GM10248 (cell line): Measurements from ENCODE around the gene NAP1L1.

ENCODE experiments used
- CTCF ChIA-PET: fragments of 300-600 bp; sonication (Branson Sonifier 250); formaldehyde crosslinking; extraction: SDS; loops from one replicate; lab custom pipeline; 2021; ENCODE audit warnings: antibody characterized with exemption; lab: Yijun Ruan, JAX
- POLR2A ChIA-PET: fragments of 350-650 bp; sonication (Branson Sonifier 250); formaldehyde crosslinking; extraction: SDS; loops from one replicate; lab custom pipeline; 2020; ENCODE audit warnings: antibody characterized with exemption; lab: Yijun Ruan, JAX
- DNase-seq: peaks from one replicate; pipeline ENCODE4 v3.0.0; 2012; ENCODE audit errors: extremely low spot score
- TF ChIP-seq, protein P1 (sequence below): IDR thresholded peaks from 2 replicates; pipeline ENCODE4 v1.5.1; 2012; ENCODE audit warnings: mild to moderate bottlenecking, low read depth; ENCODE audit errors: extremely low read depth, missing control alignments, control extremely low read depth

Gene NAP1L1

DNA sequence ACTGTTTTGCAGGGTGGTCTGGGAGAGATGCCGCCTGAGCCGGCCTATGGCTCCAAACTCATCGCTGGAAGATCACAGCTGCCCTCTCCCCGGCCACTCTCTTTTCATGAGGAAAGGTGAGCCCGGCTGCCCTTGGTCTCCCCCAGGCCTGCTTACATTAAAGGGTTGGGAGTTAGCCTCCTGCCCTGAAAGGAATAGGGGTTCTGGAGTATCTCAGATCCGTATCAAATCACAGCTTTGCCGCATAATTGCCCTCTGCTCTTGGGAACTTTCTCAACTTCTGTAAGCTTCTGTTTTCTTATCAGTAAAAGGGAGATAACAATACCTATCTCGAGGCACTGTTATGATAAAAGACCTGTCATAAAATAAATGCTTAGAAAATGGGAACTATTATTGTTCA, 70.5 kb downstream of the NAP1L1 start:
- POLR2A ChIA-PET = interaction anchor here (2.9 kb wide), 1 partner anchor 17 kb away, joined by 10 read pairs; the partner anchor contains the start of gene PHLDA1
- no peak for DNase-seq
- TF ChIP-seq, protein P1, sequence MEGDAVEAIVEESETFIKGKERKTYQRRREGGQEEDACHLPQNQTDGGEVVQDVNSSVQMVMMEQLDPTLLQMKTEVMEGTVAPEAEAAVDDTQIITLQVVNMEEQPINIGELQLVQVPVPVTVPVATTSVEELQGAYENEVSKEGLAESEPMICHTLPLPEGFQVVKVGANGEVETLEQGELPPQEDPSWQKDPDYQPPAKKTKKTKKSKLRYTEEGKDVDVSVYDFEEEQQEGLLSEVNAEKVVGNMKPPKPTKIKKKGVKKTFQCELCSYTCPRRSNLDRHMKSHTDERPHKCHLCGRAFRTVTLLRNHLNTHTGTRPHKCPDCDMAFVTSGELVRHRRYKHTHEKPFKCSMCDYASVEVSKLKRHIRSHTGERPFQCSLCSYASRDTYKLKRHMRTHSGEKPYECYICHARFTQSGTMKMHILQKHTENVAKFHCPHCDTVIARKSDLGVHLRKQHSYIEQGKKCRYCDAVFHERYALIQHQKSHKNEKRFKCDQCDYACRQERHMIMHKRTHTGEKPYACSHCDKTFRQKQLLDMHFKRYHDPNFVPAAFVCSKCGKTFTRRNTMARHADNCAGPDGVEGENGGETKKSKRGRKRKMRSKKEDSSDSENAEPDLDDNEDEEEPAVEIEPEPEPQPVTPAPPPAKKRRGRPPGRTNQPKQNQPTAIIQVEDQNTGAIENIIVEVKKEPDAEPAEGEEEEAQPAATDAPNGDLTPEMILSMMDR = no peak
- CTCF ChIA-PET = interaction anchor here (1.0 to 2.2 kb wide), 3 partner anchors 11 to 32 kb away, joined by 3 to 6 read pairs (median 5); partner anchors contain the start of gene PHLDA1

DNA sequence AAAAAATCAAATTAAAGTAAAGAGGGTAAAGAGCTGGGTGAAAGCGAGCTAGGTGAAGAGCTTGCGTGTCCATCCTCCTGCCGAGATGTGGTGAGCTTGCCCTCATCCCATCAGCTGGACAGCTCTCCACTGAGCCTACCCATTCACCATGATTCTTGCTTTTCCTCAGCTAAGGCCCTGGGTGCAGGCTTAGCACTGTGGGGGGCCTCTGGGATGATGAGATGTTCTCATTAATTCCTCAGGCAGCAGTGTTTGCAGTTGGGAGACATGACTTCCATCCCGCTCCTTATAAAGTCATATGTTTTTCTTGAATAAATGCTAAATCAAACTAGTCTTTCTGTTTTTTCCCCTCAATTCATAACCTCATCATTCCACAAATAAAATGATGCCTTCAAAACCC, 70.9 kb downstream of the NAP1L1 start:
- CTCF ChIA-PET = interaction anchor here (1.0 to 2.2 kb wide), 3 partner anchors 10 to 32 kb away, joined by 3 to 6 read pairs (median 5); partner anchors contain the start of gene PHLDA1
- POLR2A ChIA-PET = interaction anchor here (2.9 kb wide), 1 partner anchor 18 kb away, joined by 10 read pairs; the partner anchor contains the start of gene PHLDA1
- TF ChIP-seq, protein P1 = no peak
- no peak for DNase-seq

DNA sequence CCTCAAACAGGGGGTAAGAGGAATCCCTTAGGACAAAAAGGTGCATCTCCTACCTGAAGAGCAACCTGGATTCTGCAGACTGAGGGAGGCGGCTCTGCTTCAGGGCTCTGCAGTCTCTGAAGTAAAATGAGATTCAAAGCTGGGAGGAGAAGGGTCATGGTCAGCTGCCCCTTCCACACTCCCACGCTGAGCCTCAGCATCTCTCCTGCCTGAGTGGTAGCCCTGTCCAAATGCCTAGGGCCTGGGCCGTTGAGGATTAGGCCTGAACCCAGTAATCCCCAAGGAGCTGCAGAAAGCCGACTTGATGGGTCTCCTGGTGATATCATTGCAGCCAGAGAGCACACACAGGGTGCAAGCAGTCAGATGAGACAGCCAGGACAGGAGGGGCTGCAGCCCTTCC, 71.8 kb downstream of the NAP1L1 start:
- POLR2A ChIA-PET = interaction anchor here (2.9 kb wide), 1 partner anchor 19 kb away, joined by 10 read pairs; the partner anchor contains the start of gene PHLDA1
- CTCF ChIA-PET = interaction anchor here (0.8 to 2.2 kb wide), 3 partner anchors 8 to 33 kb away, joined by 3 to 6 read pairs (median 4); no protein-coding TSS in a partner anchor
- TF ChIP-seq, protein P1 = no peak
- no peak for DNase-seq

DNA sequence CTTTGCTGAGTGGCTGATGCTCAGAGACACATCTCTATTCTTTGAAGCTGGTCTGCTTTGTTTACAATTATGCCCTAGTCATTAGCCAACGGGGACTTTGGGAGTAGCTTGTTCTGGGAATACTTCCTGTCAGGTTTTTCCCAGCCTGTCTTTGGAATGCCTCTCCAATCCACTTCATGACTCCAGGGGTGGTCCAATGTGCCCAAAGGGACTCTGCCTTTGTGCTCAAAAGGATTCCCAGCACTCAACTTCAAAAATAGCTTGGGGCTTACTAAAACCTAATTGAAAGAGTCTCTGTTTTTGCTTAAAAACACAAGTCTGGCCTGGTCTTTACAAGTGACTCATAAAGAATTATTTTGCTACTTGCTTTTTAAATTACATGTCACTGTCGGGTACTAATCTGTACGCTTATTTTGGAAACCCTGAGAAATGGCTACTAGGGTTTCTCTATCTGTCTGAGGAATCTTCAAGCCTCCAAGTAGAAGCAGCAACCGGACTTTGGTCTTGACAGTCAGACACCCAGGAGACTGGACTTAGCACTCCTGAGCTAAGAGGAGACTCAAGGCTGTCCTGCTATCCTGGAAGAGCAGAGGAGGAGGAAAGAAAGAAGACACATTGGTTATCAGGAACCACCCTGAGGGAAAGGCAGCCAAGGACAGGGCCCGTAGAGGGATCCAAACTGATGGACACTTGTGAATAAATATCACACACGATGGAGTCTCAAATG, 73.6 kb downstream of the NAP1L1 start:
- TF ChIP-seq, protein P1 = no peak
- DNase-seq = no peak
- ChIA-PET POLR2A (interaction anchor here (0.5 kb wide), 1 partner anchor 339 kb away, joined by 6 read pairs; no protein-coding TSS in a partner anchor), CTCF (interaction anchor here (0.9 to 1.4 kb wide), 4 partner anchors 13 to 116 kb away, joined by 3 to 4 read pairs (median 3); partner anchors contain the start of gene PHLDA1)

DNA sequence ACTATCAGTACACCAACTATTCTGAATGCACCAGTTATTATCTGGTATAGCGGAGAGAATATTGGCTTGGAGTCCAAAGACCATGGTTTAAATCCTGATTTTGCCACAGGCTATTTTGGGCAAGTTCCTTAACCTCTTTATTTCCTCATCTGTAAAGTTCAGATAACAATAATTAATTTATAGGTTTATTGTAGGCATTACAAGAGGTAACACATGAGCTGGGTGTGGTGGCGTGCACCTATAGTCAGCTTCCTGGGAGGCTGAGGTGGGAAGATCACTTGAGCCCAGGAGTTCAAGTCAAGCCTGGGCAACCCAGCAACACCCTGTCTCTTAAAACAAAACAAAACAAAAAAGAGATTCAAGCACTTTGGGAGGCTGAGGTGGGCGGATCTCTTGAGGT, 76.1 kb downstream of the NAP1L1 start:
- DNase-seq = no peak
- ChIA-PET POLR2A (interaction anchor here (1.0 kb wide), 1 partner anchor 23 kb away, joined by 4 read pairs; the partner anchor contains the start of gene PHLDA1), CTCF (no interaction called here)
- TF ChIP-seq, protein P1 = no peak

DNA sequence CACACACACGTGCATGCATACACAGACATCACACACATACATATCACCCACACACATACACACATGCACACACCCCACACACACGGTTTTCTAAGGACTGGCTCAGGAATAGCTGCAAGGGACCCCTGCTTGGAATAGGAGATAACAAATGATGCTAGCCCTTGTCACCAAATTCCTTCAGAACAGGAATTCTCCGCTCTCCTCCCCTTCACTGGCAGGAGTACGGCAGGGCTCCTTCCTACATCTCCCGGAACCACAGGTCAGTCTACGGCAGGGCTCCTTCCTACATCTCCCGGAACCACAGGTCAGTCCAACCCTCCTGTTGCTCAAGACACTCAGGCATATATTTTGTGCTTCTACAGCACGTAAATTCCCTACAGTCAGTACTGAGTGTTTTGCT, 76.8 kb downstream of the NAP1L1 start:
- no peak for DNase-seq
- ChIA-PET CTCF (no interaction called here), POLR2A (no interaction called here)
- TF ChIP-seq, protein P1 = no peak
